CD4-positive, alpha-beta T cell treated with Interferon alpha-2 for 1 hour (primary cell): Measurements from ENCODE around the gene PARD3.

Source experiments
- DNase-seq, 2 donors: peaks; one replicate each; pipeline ENCODE4 v3.0.0-alpha.2; 2020 to 2022

PARD3 gene

DNA sequence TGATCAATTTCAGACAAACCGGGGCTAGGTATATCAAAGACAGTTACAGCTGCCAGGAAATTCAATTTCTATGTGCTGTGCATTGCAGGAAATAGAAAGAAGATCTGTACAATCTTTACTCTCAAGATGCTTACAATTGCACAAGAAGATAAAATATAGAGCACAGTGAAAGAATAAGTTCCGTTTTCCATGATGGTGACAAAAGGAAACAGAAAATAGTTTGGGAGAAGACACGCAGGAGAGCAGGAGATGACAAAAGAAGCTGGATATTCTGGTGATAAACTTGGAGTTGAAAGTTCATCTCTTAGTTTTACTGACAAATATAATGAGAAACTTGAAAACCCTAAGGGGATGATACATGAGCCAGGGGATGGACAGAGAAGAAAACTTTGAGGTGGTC is 646.0 kb downstream of the PARD3 start:
- DNase-seq: no peak

DNA sequence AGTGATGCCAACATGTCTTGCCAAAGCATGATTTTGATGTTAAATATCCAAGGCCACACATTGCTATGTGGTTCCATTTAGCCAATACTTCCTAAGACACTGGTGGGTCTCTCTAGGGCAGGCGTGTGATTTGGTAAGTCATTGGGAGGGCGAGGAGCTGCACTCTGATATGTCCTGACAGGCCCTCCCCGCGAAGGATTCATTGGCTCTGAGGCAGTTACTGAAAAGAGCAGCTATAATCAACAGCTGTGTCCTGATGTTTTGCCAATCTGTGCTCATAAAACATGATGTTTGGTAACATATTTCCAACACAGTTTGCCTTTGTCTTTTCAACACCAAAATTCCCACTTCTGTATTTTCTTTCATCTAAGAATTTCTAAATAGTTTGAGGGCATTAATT is 646.7 kb downstream of the PARD3 start:
- no peak for DNase-seq

DNA sequence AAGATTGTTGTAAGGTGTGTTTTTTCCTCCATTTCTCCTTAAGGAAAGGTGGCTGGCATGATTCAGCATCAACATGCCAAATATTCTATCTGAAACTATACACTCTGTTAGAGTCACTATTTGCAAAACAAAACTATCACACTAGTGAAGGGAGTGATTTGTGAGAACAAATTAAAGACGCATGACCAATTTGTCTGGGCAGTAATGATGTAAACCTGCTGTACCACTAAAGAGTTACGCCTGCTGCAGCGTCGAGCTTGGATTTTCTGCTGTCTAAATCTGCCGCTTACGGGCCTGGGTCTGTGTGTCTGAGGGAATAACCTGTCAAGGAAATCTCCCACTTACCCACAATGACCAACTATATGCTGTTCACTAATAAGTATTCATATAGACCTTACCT is 648.3 kb downstream of the PARD3 start:
- DNase-seq: no peak

DNA sequence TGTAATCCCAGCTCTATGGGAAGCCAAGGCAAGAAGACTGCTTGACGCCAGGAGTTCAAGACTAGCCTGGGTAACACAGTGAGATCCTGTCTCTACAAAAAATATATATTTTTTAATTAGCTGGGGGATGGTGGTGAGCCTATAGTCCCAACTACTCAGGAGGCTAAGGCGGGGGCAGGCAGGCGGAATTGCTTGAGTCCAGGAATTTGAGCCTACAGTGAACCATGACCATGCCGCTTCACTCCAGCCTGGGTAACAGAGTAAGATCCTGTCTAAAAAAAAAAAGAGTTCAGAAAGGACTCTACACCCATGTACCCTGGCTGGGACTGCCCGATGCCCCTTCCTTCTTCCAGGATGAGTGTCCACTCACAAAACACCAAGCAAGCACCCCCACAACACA is 648.7 kb downstream of the PARD3 start:
- no peak for DNase-seq

DNA sequence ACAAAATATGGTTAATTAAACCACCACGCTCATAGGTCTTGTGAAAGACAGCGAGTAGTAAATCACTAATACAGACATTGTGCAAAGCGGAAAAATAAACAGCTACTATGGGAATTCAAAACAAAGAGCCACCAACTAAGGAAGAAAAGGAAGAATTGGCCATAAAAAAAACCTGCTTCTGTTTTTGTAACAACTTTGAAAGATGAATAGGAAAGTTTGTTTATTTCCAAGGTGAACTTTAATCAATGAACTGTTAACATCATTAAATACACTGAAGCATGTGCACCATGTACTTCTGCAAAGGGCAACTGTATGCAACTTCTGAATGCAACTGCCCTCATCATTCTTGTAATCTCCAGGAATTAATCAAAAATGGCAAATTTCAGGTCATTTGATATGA is 651.1 kb downstream of the PARD3 start:
- no peak for DNase-seq

DNA sequence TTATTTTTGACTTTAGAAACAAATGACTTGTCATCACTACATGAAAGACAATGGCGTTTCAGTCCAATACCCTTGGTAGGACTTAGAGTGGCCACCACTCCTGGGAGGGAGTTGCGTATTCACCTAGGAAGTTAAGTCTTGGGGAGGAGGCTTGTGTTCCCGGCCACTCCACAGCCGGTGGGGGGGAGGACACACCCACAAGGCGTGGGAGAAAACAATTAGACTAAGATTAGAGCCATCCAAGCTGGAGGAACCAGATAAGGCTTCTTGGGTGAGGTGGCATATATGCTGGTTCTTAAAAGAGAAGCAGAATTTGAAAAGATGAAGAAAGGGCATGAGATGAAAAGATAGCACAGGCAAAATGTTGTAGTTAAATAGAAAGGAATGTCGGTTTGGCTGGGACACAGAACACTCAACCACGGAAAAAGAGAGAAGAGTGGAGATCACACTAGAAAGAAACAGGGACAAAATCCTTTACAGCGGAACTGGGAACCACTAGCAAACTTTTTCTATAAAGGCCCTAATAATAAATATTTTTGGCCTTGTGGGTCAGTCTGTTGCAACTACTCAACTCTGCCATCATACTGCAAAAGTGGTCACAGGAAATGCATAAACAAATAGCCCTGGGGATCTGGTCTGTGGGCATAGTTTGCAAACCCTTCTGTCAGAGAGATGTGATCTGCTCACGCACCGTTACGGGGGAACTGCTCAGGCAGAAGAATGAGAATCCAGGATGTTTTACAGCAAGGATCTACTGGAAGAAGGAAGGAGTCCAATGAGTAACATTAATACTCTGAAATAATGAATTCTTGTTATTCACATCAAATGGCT is 651.8 kb downstream of the PARD3 start:
- DNase-seq: no peak

DNA sequence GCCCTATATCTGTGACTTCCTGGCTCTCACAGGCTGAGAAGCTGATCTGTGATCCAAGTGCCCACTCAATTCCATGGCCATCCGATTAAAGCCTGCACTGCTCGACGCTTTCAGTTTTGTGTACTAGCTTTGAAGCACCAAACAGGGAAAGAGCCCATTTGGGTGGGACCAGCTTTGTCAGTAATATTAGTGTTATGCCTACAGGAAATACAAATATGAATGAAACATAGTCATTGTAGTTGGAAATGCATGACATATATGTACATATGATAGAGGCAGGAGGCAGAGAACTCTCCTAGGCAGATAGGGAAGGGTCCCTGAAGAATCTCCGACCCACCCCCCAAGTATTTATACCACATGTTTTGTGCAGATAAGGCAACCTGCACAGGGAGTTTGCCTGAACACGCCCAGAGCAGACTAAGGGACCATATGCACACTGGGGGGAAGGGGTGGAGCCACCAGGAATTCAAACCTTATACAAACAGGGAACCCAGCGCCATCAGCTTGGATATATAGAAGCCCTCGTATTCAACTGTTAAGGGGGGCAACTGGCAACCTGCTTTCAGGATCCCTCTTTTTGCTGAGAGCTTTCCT is 653.2 kb downstream of the PARD3 start:
- DNase-seq: no peak

DNA sequence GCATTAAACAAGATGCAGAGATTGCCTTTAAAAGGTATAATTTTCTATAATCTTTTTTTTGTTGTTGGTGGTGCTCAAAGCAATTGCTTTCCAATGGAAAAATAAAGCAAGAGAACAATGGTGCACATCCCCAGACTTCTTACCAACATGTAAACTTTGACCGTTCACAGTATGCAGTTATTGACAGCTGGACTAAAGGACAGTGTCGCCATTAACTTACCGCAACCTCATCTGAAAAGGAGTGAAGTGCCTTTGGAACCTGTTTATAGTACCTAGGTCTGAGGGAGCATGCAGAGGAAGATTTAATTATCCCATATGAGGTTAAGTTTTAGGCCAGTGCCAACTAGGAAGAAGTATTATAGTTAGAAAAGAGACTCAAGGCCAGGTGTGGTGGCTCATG is 654.5 kb downstream of the PARD3 start:
- no peak for DNase-seq

DNA sequence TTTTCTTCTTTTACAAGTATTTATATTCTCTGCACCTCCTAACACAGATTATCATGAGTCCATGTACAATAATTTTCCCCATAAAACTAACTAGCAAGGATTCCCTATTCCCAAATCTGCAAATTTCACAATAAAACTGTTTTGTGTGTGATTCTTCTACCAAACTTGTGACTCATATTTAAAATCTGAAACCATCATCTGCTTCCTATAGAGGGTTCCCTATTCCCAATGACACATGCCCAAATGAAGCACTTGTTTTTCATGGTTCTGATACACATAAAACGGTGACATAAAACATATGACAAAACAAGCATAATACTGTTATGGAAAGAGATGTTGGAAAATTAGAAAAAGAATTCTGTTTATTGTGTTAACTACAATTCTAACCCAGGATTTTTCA is 657.6 kb downstream of the PARD3 start:
- no peak for DNase-seq

DNA sequence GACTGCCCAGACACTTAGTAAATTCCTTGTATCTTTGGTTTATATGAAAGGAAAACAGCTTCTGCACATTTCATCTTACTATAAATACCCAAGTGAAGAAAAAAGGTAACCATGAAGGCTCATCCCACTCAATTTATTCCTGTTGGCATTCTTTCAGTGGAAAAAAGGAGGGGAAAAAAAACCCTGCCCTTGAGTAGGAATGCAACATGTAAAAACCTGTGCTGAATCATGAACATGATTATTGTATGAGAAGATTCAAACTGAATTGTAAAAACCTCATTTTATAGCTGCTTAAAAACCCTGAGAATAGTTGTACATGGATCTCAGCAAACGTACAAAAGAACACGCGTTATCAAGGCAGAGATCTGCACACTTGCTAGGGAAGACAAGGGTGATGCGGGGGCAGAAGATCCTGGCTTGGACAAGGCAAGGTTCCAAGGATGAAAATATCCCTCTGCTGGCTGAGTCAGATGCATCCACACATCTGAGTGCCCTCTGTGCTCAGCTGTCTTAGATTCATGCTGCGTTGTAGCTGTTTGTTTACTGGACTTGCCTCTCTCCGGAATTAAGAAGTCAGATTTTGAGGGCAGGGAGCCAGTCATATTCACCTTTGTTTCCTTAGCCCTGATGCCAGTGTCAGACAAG is 658.2 kb downstream of the PARD3 start:
- DNase-seq: no peak

DNA sequence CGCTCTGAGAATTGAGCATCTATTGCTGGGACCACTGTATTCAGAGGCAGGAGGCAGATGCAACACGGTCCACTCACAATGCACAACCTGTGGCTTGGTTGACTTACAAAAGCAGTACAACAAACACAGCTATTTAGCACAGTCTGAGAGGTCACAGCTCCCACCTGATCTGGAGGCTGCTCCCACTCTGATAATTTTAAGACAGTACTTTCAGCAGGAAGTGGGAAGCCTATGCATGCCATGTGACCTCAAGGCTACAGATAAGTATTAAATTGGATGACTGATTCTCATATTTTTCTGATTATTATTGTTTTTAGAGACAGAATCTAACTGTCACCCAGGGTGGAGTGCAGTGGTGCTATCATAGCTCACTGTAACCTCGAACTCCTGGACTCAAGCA is 659.3 kb downstream of the PARD3 start:
- no peak for DNase-seq

DNA sequence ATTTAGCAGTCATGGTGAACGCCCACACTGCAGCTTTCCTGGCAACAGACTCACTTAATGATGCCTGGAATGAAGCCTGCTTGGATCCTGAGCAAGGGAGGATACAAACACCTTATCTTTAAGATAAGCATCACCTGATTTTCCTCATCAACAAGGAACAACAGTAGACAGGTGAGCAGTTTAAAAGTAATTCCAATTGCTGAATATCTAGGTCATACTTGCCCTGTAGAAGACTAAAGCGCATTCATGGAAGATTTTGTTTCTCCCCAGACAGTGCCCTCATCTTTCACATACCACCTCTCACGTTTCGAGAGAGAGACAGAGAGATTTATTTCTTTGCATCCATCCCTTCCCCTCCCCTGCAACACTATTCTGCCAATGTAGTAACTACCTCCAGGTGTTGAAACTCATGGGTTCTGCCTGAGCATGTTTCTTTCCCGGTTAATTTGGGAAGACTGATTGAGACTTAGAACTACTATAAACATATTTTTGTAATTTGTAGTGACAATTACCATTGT is 660.7 kb downstream of the PARD3 start:
- DNase-seq: no peak

DNA sequence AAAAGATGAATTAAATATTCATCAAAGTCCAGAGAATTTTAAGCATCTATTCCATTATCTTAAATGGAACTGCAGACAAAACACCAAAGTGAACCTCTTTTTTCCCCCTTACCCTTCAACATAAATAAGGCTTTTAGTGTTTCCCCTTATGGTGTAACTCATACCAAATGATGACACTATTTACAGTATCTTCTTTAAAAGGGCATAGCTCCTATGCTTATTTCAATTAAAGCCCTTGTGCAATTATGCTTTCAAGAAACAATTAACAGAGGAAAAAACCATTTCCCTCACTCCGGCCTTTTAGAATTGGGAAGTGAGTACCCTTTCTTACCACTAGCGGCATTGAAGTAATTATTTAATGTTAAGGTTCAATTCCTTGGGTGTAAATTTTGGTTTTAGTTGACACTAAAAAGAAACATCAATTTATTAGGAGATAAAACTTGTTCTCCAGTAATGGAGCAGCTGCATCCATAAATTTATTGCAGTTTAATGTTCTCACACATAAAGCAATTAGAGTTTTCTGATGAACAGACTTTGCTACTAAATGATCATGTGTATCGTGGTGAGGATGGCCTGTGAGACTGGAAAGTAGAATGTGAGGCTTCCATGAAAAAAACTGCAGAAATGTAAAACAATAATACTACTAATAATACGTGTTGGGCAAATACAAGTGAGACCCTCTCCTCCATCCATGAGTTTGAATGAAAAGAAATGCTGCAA is 661.3 kb downstream of the PARD3 start:
- DNase-seq: no peak

DNA sequence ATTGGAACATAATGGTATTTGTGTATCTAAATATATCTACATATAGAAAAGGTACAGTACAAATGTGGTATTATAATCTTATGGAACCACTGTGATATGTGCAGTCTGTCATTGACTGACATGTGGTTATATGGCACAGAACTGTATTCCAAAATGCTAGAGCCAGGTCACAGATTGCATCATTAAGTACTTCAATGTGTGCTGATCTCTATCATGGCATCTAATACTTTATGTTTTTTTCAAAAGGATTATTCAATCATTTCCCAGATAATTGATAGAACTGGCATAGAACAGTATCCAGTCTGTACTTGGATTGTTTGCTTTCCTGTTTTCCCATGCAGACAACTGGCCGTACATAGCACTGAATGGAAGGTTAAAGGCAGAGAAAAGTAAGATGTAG is 662.7 kb downstream of the PARD3 start:
- DNase-seq: no peak

DNA sequence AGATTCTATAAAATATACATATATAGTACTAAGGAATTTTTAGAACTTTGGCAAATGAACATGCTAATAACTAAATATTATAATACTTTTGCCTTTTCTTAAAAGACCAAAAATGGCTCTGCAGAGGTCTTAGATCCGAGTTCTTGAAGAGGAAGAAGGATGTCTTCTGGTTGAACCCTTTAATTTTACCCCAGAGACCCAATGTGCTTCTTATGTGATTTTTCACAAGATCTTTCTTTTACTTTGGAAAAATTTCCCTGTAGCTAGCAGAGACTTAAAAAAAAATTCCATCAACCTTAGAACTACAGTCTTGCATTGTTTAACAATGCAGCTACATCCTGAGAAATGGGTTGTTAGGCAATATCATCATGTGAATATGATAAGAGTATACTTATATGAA is 663.2 kb downstream of the PARD3 start:
- no peak for DNase-seq

DNA sequence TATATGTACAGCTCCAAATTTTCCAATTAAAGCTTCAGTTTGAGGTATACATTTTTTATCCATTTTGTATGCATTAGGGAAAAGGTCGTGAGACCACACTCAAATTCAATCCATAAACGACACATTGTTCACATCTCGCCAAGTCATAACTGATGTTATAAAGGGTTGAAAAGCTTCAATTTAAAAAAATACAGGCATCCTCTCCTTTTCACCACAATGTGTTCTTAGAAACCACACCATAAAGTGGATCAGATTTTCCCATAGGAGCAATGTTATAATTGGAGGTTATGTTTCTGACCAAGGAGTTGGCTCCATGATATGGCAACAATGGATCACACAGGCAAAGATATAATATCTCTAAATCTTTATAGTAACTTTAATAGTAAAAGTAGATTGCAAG is 663.6 kb downstream of the PARD3 start:
- no peak for DNase-seq

DNA sequence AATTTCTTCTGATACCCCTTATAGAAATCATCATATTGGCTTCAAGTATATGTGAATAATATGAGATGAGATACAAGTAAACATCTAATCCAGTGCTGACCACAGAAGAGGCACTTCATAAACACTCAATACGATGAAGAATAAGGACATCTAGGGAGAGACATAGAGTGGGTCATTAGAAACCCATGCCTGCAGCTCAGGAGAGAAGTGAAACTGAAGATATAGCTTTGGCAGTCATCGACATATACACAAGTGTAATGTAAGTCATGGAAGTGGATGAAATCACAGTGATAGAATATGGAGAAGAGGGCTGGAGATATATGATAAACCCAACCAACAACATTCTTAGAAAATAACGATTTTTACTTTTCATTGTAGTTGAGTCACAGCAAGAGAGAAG is 665.0 kb downstream of the PARD3 start:
- DNase-seq: no peak

DNA sequence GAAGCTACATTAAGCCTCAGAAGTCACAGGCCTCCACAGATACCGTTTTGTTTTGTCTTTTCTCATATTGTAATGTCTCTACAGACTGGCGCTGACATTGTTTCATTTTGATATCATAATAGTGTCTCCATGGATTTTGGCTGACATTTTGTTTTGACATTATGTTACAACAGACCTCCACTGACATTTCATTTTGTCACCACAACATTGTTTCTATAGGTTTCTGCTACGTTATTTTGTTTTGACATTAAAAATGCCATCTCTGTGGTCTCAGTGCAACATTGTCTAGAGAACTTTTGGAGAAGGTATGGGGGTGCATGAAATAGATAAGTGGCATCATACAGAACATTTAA is 666.8 kb downstream of the PARD3 start:
- DNase-seq: no peak

DNA sequence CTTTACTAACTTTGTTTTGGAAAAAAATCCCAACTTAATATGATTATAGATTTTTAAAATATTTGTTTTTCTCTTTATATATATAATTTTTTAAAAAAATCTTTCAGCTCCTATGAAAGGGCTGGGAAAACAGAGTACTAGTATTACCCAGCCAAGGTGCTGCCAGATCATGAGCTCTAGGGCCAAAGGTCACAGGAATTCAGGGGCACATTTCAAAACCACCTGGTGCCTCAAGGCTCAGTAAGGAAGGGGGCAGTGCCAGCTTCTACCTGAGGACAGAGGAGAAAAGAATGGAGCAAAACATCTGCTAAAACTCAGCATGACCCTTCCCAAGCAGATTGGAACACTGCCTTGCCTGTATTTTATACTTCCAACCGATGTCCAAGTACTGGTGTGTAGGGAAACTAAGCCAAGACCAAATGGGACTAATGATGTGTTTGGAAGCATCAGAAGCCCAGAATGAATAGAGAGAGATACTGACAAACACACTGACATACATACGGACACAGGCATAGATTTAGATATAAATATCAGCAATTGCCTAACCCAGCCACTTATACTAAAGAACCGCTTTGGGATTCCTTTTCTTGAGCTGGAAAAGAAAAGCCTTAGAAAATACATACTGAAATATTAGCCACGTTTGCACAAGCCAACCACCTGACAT is 667.3 kb downstream of the PARD3 start:
- no peak for DNase-seq

DNA sequence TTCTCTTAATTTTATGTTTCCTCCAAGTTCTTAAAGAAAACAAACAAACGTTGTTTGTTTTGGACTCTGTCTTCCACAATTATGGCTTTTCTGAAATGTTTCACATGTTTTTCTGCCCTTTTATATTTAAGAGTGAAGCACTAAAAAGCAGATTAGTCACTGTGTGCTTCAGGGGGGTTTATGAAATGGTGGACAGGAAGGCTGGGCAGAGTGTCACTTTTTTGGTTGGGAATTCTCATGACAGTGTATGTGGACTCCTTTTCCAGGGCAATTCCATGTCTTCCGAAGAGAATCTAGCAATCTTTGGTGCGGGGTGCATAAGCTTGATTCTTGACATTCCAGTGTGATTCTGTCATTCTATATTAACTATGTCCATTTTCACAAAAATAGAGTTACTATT is 669.4 kb downstream of the PARD3 start:
- DNase-seq: no peak

DNA sequence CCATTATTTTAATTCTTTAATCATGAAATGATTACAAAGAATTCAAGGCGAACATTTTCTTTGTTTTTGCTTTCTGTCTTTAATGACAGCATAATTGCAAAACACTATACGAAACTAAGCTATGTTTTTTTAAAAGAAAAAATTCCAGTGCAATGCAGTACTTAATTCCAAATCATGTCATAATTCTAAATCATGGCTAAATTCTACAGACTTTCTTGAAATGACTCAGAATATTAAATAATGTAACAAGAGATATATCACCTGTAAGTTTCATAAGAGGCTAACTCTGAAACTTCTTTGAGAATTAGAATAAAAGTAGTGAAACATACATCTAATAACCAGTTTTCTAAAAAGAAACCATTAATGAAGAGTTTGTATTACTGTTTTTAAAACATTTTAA is 671.6 kb downstream of the PARD3 start:
- DNase-seq: no peak

DNA sequence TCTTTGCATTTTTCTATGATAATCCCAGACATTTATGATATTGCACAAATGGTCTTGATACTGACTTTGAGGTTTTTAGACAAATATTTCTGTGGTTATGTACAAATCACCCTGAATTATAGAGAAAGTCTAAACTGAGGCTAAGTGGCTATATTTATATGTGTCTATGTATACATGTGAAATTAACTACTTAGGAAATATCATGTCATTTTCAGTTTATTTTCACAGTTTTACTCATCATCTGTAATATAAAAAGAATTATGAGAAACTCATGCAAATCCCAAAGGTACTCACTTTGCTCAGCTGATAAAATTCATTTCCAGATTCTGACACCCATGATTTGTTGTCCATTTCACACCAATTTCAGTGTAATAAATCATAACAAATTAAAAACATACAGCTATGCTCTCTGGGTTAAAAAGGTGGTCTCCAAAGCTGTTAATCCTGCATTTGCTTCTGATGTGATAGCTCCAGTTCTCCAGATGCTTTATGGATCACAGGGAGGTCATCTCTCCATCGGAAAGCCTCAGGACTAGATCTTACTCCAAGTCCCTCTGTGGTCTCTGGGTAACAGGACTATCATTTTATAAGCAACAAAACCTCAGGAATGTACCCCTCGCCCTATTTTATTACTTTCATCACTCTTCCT is 673.9 kb downstream of the PARD3 start:
- DNase-seq: no peak

DNA sequence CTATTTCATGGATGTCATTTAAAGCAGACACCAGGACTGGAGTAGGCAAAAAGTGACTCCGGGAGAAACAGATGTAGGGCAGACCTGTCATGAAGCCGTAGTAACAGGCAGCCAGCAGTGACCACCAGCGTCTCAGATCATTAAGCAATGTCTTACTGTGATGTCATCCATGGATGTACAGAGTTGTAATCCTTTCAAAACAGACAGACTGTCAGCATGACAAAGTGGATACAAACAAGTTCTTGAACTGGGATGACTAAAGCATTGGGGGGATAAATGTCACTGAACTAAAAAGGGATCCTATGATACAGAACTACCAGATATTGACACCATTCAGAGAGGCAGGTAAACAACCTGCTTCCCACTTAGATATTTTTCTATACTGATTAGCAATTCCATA is 675.5 kb downstream of the PARD3 start:
- DNase-seq: no peak
